Heart left ventricle (tissue), 16 donors: ENCODE results near the gene IFIH1. TPM values are rescaled to one million over a fixed set of nuclear protein-coding genes. Genes with fewer than 3 reads are reported as not detected.

Source experiments
- ATAC-seq, 4 donors: fragments of 200-7000 bp; cut with Tn5 transposase; one replicate each; pipeline ENCODE4 v1.9.1; 2020 to 2022; ENCODE audit warnings: moderate library complexity in 4 of 4, mild to moderate bottlenecking in 3 of 4, moderate number of reproducible peaks in 1 of 4
- DNase-seq, 5 donors: peaks; one replicate each; pipeline ENCODE4 v3.0.0-alpha.2; 2020
- H3K27ac ChIP-seq, 12 donors: fragments of 200-600 bp; sonication (generic) in 4 of 12; one replicate each; pipeline versions ENCODE4 v1.5.0 to v1.8.0; 2016 to 2022; ENCODE audit warnings: mild to moderate bottlenecking in 2 of 12
- H3K27me3 ChIP-seq, 9 donors: fragments of 200-600 bp; sonication (generic) in 2 of 9; one replicate each; pipeline versions ENCODE4 v1.5.1 to v1.8.0; 2016 to 2022; ENCODE audit warnings: mild to moderate bottlenecking in 3 of 9
- H3K36me3 ChIP-seq, 9 donors: fragments of 200-600 bp; sonication (generic) in 2 of 9; one replicate each; pipeline versions ENCODE4 v1.5.0 to v1.8.0; 2018 to 2022; ENCODE audit warnings: mild to moderate bottlenecking in 2 of 9
- H3K4me1 ChIP-seq, 12 donors: fragments of 200-600 bp; sonication (generic) in 4 of 12; one replicate each; pipeline versions ENCODE4 v1.5.0 to v1.8.0; 2016 to 2022; ENCODE audit warnings: mild to moderate bottlenecking in 3 of 12
- H3K4me3 ChIP-seq, 12 donors: fragments of 200-600 bp; sonication (generic) in 4 of 12; one replicate each; pipeline versions ENCODE4 v1.5.0 to v1.8.0; 2017 to 2022; ENCODE audit warnings: mild to moderate bottlenecking in 9 of 12, moderate library complexity in 4 of 12
- H3K9me3 ChIP-seq, 12 donors: fragments of 200-600 bp; sonication (generic) in 4 of 12; one replicate each; pipeline versions ENCODE4 v1.5.0 to v1.8.0; 2016 to 2022; ENCODE audit warnings: mild to moderate bottlenecking in 1 of 12
- POLR2A ChIP-seq, 2 donors: fragments of 450-650 bp; IDR thresholded peaks; one replicate each; pipeline ENCODE4 v1.6.1; 2017; ENCODE audit warnings: antibody characterized with exemption in 2 of 2, mild to moderate bottlenecking in 2 of 2, moderate library complexity in 2 of 2
- WGBS, 4 donors: extraction: QIAGEN DNeasy Blood & Tissue Kit in 2 of 4; methylation state at CpG; one replicate each; pipeline versions ENCODE4 v1.1.5 to v1.1.7; 2013 to 2018; 5-methylcytosine and 5-hydroxymethylcytosine counted together
- intact Hi-C, 10 donors: fragments of 100-400 bp; cut with DNase I; formaldehyde crosslinking; loops; one replicate each; pipeline versions ENCODE4 v1.11.1 to v1.14.2; 2022
- polyA plus RNA-seq, 2 donors: library from polyadenylated mRNA; stranded (reverse); fragments of 200-250 nt; gene quantifications; one replicate each; pipeline ENCODE4 v1.2.3, GENCODE V29; 2013
- total RNA-seq, 9 donors: library from RNA; depleted of rRNA in 2 of 9; stranded (reverse); fragments of >200 nt in 2 of 9; fragmentation: NEBNext Ultra II Directional in 3 of 9; extraction: Animal tissue kit (Norgen Biotek cat#: 25700) in 3 of 9; gene quantifications; one replicate each; pipeline versions ENCODE4 v1.1.0 to v1.2.4, GENCODE V29; 2016 to 2023
- TF ChIP-seq, protein P1 (sequence below), 12 donors: fragments of 200-600 bp; sonication (generic) in 4 of 12; IDR thresholded peaks; one replicate each; pipeline versions ENCODE4 v1.5.0 to v1.8.0; 2018 to 2022; ENCODE audit warnings: antibody characterized with exemption in 12 of 12, mild to moderate bottlenecking in 5 of 12
- donor health status: ischemic (EF 13 %, LVEDD 7.1; RV severe dilation, severe dysfunction).
- donor health status: healthy with polysubstance abuse.
- donor health status: DM: no; HTN: yes; CAD: no.
- donor health status: DM: no; HTN: no; CAD: no.
- donor health status: ischemic (EF 25% LVEDD 6.9; RV normal size, moderate dysfunction).
- donor health status: ischemic (EF 25% LVEDD 5.7; RV mildly dilated, moderate dysfunction).
- donor health status: healthy.
- donor health status: DM: yes; HTN: yes; CAD: no.
- donor health status: ischemic (EF 35%, LVEDD 5.7; RV mildly dilated, moderate dysfunction).
- donor health status: nonischemic (EF 11% LVEDD 7.7; RV severe dilation, severe dysfunction).
- donor health status: DM: yes; HTN: yes; CAD: no.
- donor health status: PGD.
- donor health status: ischemic (EF 29% LVEDD 5.4; RV normal size, mild dysfunction).
- donor health status: nonischemic (EF 23%, LVEDD 6.1; RV moderate dilation, normal function).

IFIH1 gene
- total and polyA plus RNA-seq, 11 donors, result 3.4 to 24.2 (median 5.5) TPM

DNA sequence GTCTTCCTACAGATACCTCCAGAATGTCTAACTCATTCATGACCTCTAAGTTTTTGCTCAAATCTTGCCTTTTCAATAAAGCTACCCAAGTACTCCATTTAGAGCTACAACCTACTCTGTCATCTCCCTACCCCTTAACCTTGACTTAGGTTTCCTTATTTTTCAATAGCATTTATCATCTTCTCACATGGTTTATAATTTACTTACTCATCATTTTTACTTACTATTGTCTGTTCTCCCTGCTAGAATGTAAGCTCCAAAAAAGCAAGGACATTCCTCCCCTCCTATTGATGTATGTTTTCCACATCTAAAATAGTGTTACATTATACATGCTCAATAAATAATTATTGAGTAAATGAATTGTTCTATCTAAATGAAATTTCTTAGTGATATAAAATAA, 22.3 kb upstream of the IFIH1 start:
- intact Hi-C loops, result loop anchor here in 1 of 10 donors (2.0 kb wide), 1 partner anchor 26 kb away; no protein-coding TSS in a partner anchor
- no peaks in the 10 kb centered on the region for H3K27me3 ChIP-seq
- ATAC-seq, result no peak

DNA sequence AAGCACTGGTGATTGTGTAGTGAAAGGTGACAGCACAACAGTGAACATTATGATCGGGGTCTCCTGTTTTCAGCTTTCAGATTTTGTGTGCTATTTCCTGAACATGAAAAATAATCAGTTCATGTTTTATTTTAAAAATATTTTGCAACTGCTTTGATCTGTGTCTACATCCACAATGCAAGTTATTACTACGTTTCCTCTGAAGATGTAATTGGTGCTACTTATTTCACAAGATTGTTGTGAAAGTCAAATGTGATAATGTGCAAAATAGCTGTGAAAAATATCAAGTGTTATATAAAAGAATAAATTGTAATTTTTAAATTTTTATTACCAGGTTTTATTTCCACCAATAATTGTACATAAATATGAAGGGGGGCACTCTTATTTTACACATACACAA, 19.4 kb upstream of the IFIH1 start:
- H3K27me3 ChIP-seq, result no peaks in the 10 kb centered on the region
- intact Hi-C loops, result no loop called here
- ATAC-seq, result no peak
- H3K36me3 ChIP-seq, result peaks cover 0 to 3% (median 0%) of the 10 kb centered on the region in 9 donors
- DNase-seq, result no peak
- H3K4me1 ChIP-seq, result peaks cover 0 to 10% (median 0%) of the 10 kb centered on the region in 12 donors
- TF ChIP-seq POLR2A (IDR thresholded peaks at IDR 0.05), result no peak
- TF ChIP-seq, protein P1, sequence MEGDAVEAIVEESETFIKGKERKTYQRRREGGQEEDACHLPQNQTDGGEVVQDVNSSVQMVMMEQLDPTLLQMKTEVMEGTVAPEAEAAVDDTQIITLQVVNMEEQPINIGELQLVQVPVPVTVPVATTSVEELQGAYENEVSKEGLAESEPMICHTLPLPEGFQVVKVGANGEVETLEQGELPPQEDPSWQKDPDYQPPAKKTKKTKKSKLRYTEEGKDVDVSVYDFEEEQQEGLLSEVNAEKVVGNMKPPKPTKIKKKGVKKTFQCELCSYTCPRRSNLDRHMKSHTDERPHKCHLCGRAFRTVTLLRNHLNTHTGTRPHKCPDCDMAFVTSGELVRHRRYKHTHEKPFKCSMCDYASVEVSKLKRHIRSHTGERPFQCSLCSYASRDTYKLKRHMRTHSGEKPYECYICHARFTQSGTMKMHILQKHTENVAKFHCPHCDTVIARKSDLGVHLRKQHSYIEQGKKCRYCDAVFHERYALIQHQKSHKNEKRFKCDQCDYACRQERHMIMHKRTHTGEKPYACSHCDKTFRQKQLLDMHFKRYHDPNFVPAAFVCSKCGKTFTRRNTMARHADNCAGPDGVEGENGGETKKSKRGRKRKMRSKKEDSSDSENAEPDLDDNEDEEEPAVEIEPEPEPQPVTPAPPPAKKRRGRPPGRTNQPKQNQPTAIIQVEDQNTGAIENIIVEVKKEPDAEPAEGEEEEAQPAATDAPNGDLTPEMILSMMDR (IDR thresholded peaks at IDR 0.05), result no peak
- 85 to 92% (median 88%) methylated on average over 2 of the region's 2 CpGs for whole genome bisulfite sequencing, 4 donors
- H3K9me3 ChIP-seq, result no peaks in the 10 kb centered on the region
- no peak overlapping the region for H3K4me3 ChIP-seq
- no peak overlapping the region for H3K27ac ChIP-seq

More for the DNA sequence above, 22.3 kb upstream of the IFIH1 start:
- Histone ChIP-seq H3K4me1 (peaks cover 0 to 18% (median 4%) of the 10 kb centered on the region in 12 donors), H3K27ac (no peak overlapping the region), H3K4me3 (no peak overlapping the region), H3K36me3 (peaks cover 0 to 3% (median 0%) of the 10 kb centered on the region in 9 donors), H3K9me3 (no peaks in the 10 kb centered on the region)
- no peak for TF ChIP-seq POLR2A (IDR thresholded peaks at IDR 0.05)
- TF ChIP-seq, protein P1 (IDR thresholded peaks at IDR 0.05), result no peak
- DNase-seq, result no peak

DNA sequence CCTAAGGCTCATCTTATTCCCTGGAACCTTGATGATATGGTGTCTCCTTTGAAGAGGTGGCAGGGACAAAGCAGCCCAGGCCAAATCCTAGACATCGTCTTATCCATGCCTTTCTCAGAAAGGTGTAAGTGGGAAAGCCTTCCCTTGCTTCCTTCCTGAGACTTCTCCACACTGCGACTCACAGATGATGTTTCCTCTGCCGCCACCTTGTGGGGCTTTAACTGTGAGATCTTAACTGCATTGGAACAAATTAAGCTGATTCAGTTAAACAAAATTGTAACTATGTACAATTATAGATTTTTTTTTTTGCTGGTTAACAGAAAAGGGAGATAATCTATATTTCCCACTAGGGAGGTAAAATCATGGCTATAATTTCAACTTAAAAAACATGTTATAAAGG, 15.5 kb upstream of the IFIH1 start:
- DNase-seq (no peak), ATAC-seq (no peak)
- H3K4me1 ChIP-seq, result no peaks in the 10 kb centered on the region
- intact Hi-C loops, result no loop called here
- TF ChIP-seq, protein P1 (IDR thresholded peaks at IDR 0.05), result peak in 8 of 12 donors; percentile 12 to 43 (median 36)
- TF ChIP-seq POLR2A (IDR thresholded peaks at IDR 0.05), result no peak
- H3K27ac ChIP-seq, result no peak overlapping the region
- no peaks in the 10 kb centered on the region for H3K27me3 ChIP-seq
- H3K36me3 ChIP-seq, result peaks cover 0 to 3% (median 0%) of the 10 kb centered on the region in 9 donors
- no peak overlapping the region for H3K4me3 ChIP-seq
- no peaks in the 10 kb centered on the region for H3K9me3 ChIP-seq
- WGBS, 4 donors, result 33 to 48% (median 40%) methylated on average over 3 of the region's 3 CpGs

DNA sequence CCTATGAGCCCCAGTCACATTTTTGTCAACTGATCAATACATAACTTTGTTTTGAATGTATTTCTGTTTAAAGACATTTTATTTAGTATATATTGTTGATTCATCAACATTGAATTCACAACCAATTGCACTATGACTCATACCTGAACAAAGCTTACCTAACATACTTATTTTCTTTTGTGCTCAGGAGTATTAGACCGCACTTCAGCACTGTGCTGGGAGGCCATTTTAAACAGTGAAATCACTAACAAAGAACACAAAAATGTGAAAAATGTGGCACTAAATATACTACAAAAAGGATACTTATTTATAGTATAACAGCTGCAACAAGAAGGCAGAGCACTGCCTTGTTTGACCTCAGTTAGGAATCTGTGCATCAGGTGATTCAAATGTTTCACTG, 12.4 kb upstream of the IFIH1 start:
- no peak for TF ChIP-seq POLR2A (IDR thresholded peaks at IDR 0.05)
- TF ChIP-seq, protein P1 (IDR thresholded peaks at IDR 0.05), result no peak
- Histone ChIP-seq H3K4me1 (no peaks in the 10 kb centered on the region), H3K4me3 (no peak overlapping the region), H3K27ac (no peak overlapping the region), H3K27me3 (no peaks in the 10 kb centered on the region), H3K9me3 (peaks cover 0 to 3% (median 0%) of the 10 kb centered on the region in 12 donors), H3K36me3 (no peaks in the 10 kb centered on the region)
- DNase-seq, result no peak
- intact Hi-C loops, result no loop called here
- WGBS, 4 donors, result 98 to 100% (median 98%) methylated on average over 1 of the region's 1 CpG
- ATAC-seq, result no peak
